ENCODE measurements around the gene GSTA5. TPM values are rescaled to one million over a fixed set of nuclear protein-coding genes. Genes with fewer than 3 reads are reported as not detected.
"Not testable (repeated sequence)": the region's sequence is repeated elsewhere in the genome, so short reads cannot be mapped to it uniquely, and the experiment has no call there.

GSTA5 gene
- total RNA-seq, 2 donors from 2014 or later: not detected

DNA sequence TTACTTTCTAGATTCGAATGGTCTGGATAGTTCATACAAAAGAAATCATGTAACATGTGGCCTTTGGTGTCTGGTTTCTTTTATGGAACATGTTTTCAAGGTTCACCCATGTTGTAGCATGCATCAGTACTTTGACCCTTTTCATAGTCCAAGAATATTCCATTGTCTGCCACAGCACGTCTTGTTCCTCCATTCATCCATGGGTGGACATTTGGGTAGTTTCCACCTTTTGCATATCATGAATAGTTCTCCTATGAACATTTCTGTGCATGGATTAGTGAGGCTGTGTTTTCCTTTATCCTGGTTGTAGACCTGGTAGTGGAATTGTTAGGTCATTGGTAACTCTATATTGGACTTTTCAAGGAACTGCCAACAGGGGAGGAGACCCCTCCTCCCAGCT, 37.2 kb upstream of the GSTA5 start:
- Histone ChIP-seq H3K36me3 (no peaks in the 10 kb centered on the region), H3K9me3 (no peaks in the 10 kb centered on the region), H3K4me3 (no peak overlapping the region), H3K27me3 (no peaks in the 10 kb centered on the region), H3K9ac (ENCODE audit: low read depth in 2 of 2, low read length in 2 of 2) (no peak overlapping the region), H3K27ac (no peak overlapping the region), H3K4me1 (no peaks in the 10 kb centered on the region)
- TF ChIP-seq, protein P1, sequence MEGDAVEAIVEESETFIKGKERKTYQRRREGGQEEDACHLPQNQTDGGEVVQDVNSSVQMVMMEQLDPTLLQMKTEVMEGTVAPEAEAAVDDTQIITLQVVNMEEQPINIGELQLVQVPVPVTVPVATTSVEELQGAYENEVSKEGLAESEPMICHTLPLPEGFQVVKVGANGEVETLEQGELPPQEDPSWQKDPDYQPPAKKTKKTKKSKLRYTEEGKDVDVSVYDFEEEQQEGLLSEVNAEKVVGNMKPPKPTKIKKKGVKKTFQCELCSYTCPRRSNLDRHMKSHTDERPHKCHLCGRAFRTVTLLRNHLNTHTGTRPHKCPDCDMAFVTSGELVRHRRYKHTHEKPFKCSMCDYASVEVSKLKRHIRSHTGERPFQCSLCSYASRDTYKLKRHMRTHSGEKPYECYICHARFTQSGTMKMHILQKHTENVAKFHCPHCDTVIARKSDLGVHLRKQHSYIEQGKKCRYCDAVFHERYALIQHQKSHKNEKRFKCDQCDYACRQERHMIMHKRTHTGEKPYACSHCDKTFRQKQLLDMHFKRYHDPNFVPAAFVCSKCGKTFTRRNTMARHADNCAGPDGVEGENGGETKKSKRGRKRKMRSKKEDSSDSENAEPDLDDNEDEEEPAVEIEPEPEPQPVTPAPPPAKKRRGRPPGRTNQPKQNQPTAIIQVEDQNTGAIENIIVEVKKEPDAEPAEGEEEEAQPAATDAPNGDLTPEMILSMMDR (IDR thresholded peaks at IDR 0.05): no peak
- DNase-seq: no peak
- intact Hi-C loops (cut with DNase I): no loop called here

DNA sequence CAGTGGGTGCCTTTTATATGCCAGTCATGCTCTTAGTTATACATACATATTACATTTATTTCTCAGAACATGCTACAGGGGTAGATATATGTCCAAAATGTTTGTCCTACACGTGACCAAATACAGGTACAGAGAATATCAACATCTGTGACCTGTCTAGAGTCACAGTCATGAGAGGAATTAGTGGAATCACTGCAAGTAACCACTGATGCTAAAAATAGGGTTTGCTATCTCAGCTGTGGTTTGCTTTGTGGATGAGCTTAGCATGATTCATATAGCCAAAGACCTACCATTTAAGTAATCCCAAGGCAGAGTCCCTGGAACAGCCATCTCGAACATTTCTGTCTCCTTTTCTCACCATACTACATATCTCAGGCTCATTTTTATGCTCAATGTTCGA, 36.6 kb upstream of the GSTA5 start:
- H3K4me3 ChIP-seq: no peak overlapping the region
- H3K27me3 ChIP-seq: no peaks in the 10 kb centered on the region
- no peak overlapping the region for H3K27ac ChIP-seq
- H3K36me3 ChIP-seq: no peaks in the 10 kb centered on the region
- no peaks in the 10 kb centered on the region for H3K4me1 ChIP-seq
- TF ChIP-seq, protein P1 (IDR thresholded peaks at IDR 0.05): no peak
- no peak overlapping the region for H3K9ac ChIP-seq (ENCODE audit: low read depth in 2 of 2, low read length in 2 of 2)
- no peaks in the 10 kb centered on the region for H3K9me3 ChIP-seq
- no peak for DNase-seq
- intact Hi-C loops (cut with DNase I): no loop called here

DNA sequence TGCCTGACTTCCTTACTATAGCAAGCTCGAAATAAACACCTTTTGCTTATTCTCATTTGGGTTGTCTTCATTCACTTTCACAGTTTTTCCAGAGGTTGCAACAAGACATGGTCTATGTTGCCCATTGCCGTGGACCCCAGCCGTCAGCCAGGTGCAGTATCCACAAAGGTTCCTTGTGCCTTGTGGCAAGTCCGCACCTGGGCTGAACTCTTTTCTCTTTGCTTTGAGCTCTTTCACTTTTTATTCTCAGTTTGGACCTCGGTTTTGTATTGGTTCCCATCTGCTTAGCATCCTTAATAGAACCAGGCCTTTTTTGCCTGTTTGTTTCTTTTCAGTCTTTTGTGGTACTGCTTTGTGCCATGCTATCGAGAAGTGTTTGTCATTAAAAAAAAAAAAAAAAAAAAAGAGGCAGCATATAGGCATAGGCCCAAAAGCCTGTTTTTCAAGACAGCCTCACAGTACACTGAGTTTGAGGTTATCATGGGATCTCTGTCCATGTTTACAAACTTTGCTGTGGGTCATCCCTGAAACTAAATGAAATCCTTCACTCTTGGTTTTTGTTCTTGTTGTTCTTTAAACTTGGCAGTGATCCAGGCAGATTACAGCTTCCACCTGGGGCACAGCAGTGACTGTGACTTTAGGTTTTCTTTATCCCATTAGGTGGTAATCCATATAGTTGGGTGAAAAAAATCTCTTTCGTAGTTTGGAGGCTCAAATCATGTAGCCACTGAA, 35.6 kb upstream of the GSTA5 start:
- Histone ChIP-seq H3K27ac (no peak overlapping the region), H3K9me3 (no peaks in the 10 kb centered on the region), H3K4me3 (no peak overlapping the region), H3K27me3 (no peaks in the 10 kb centered on the region), H3K4me1 (no peaks in the 10 kb centered on the region), H3K9ac (ENCODE audit: low read depth in 2 of 2, low read length in 2 of 2) (no peak overlapping the region), H3K36me3 (no peaks in the 10 kb centered on the region)
- TF ChIP-seq, protein P1 (IDR thresholded peaks at IDR 0.05): no peak
- DNase-seq: no peak
- intact Hi-C loops (cut with DNase I): no loop called here

GRCh38 chr6:52872031-52872430, 31.4 kb upstream of the GSTA5 start:
- intact Hi-C loops (cut with DNase I): no loop called here
- no peak for DNase-seq
- no peaks in the 10 kb centered on the region for H3K27me3 ChIP-seq
- no peak overlapping the region for H3K27ac ChIP-seq
- no peak overlapping the region for H3K4me3 ChIP-seq
- H3K9ac ChIP-seq (ENCODE audit: low read depth in 2 of 2, low read length in 2 of 2): no peak overlapping the region
- no peaks in the 10 kb centered on the region for H3K4me1 ChIP-seq
- no peaks in the 10 kb centered on the region for H3K9me3 ChIP-seq
- no peaks in the 10 kb centered on the region for H3K36me3 ChIP-seq
- TF ChIP-seq, protein P1 (IDR thresholded peaks at IDR 0.05): no peak

DNA sequence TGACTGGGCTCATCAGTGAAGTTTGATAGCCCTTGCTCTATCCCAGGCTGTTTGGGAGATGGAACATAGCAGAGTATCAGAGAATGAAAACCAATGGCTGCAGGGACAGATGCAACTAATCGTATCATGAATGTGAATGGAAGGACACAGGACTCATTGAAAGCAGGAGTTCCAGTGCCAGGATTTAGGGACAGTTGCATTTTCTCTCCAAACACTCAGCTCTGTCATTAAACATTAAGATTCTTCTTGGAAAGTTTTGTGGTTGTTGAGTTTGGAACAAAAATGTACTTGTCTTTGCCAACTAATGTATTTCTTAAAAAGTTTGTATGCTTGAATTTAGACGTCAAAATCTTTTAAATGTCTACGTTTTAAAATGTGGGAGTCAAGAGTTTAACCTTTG, 31.0 kb upstream of the GSTA5 start:
- Histone ChIP-seq H3K4me3 (no peak overlapping the region), H3K4me1 (no peaks in the 10 kb centered on the region), H3K9me3 (no peaks in the 10 kb centered on the region), H3K36me3 (no peaks in the 10 kb centered on the region), H3K27me3 (no peaks in the 10 kb centered on the region), H3K27ac (no peak overlapping the region), H3K9ac (ENCODE audit: low read depth in 2 of 2, low read length in 2 of 2) (no peak overlapping the region)
- TF ChIP-seq, protein P1 (IDR thresholded peaks at IDR 0.05): no peak
- DNase-seq: no peak
- intact Hi-C loops (cut with DNase I): no loop called here

DNA sequence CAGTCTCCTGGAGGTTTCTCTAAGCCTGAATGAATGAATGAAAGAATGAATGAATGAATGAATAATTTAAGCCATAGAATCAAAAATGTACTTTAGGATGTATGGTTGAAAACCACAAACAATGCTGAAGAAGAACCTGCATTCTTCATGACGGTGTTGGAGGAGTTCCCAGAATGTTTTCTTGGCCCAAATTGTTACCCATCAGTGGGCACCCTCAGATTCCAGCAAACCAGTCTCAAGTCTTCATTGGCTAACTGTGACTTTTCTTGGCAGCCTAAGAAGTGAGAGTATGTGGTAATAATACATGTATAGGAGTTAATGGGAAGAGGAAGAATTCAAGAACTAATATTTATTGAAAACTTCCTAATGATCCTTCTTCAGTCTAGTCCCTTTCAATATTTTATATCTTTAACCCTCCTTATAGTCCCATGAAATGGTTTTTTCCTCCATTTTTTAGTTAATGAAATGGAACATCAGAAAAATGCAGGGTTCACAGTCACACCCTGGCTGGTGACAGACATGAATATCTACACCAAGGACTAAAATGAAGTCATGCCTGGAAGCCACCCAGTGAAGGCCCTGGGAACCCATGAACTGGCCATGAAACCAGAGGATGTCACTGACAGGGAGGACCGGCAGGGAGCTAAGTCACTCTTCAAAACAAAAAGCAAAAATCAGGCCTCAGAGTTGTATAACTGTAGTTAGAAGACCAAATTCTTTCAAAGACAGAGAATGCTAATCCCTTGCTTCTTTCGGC, 29.9 kb upstream of the GSTA5 start:
- H3K9me3 ChIP-seq; H3K27me3 ChIP-seq; H3K4me1 ChIP-seq; H3K9ac ChIP-seq (ENCODE audit: low read depth in 2 of 2, low read length in 2 of 2); H3K27ac ChIP-seq; H3K36me3 ChIP-seq; DNase-seq; H3K4me3 ChIP-seq; intact Hi-C loops (cut with DNase I): not testable (repeated sequence)

DNA sequence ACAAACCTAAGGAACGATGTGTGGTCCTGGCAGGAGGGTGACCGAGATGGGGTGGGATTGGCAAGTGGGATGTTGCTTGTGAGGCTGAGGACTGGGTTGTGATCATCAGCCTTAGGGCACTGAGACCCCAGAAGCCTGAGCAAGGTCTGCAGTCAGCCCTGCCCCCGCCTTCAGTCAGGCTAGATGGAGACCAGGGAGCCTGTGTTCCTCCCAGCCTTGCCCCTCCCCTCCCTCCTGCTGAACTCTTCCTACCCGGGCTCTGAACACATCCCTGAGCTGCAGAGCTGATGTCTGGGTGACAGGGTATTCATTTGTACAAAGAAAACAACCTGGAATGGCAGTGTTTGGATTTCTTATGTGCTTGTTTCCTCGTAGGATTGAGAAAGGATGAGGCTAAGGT, 28.3 kb upstream of the GSTA5 start:
- H3K9me3 ChIP-seq; intact Hi-C loops (cut with DNase I); H3K9ac ChIP-seq (ENCODE audit: low read depth in 2 of 2, low read length in 2 of 2); DNase-seq; H3K4me3 ChIP-seq; H3K27ac ChIP-seq; H3K27me3 ChIP-seq; H3K36me3 ChIP-seq; H3K4me1 ChIP-seq: not testable (repeated sequence)
